Upper lobe of left lung (tissue), 6 donors: Measurements from ENCODE around the gene PSME3. TPM values are rescaled to one million over a fixed set of nuclear protein-coding genes. Genes with fewer than 3 reads are reported as not detected.

Source experiments
- ATAC-seq, 2 donors: fragments of 200-7000 bp; cut with Tn5 transposase; one replicate each; pipeline ENCODE4 v1.9.1; 2022; ENCODE audit warnings: mild to moderate bottlenecking in 2 of 2, moderate library complexity in 2 of 2; ENCODE audit not compliant: low FRiP score in 2 of 2
- DNase-seq, 2 donors: peaks; one replicate each; pipeline ENCODE4 v3.0.0-alpha.2; 2019 to 2020
- H3K27ac ChIP-seq, 4 donors: fragments of 200-600 bp; sonication (generic); one replicate each; pipeline ENCODE4 v1.5.1; 2016 to 2019
- H3K27me3 ChIP-seq, 4 donors: fragments of 200-600 bp; sonication (generic); one replicate each; pipeline ENCODE4 v1.5.1; 2017 to 2019
- H3K36me3 ChIP-seq, 4 donors: fragments of 200-600 bp; sonication (generic); one replicate each; pipeline ENCODE4 v1.5.1; 2016 to 2019
- H3K4me1 ChIP-seq, 4 donors: fragments of 200-600 bp; sonication (generic); one replicate each; pipeline ENCODE4 v1.5.1; 2018 to 2019
- H3K4me3 ChIP-seq, 4 donors: fragments of 200-600 bp; sonication (generic); one replicate each; pipeline ENCODE4 v1.5.1; 2017 to 2019; ENCODE audit warnings: mild to moderate bottlenecking in 2 of 4, moderate library complexity in 1 of 4
- H3K9me3 ChIP-seq, 4 donors: fragments of 200-600 bp; sonication (generic); one replicate each; pipeline ENCODE4 v1.5.1; 2018 to 2019
- EP300 ChIP-seq, 4 donors: sonication (generic); formaldehyde crosslinking; IDR thresholded peaks; one replicate each; pipeline ENCODE4 v1.5.1; 2017; ENCODE audit warnings: antibody characterized with exemption in 4 of 4, control low read depth in 2 of 4
- POLR2A ChIP-seq, 4 donors: fragments of 450-650 bp; IDR thresholded peaks; one replicate each; pipeline ENCODE4 v1.5.1; 2016 to 2017; ENCODE audit warnings: antibody characterized with exemption in 4 of 4, mild to moderate bottlenecking in 2 of 4
- POLR2AphosphoS5 ChIP-seq, 2 donors: sonication (generic); formaldehyde crosslinking; IDR thresholded peaks; one replicate each; pipeline ENCODE4 v1.5.1; 2017; ENCODE audit warnings: antibody characterized with exemption in 2 of 2
- WGBS, 2 donors: methylation state at CpG; one replicate each; pipeline ENCODE4 v1.1.5; 2017 to 2018; 5-methylcytosine and 5-hydroxymethylcytosine counted together
- total RNA-seq, 6 donors: library from RNA; depleted of rRNA in 4 of 6; stranded (reverse); fragments of >200 nt in 4 of 6; gene quantifications; one replicate each; pipeline versions ENCODE4 v1.1.0 to v1.2.1, GENCODE V29; 2016 to 2021
- TF ChIP-seq, protein P1 (sequence below), 6 experiments: fragments of 450-650 bp in 4 of 6; fragments of 200-600 bp in 2 of 6; sonication (generic) in 2 of 6; IDR thresholded peaks; one replicate each; pipeline ENCODE4 v1.5.1; 2016 to 2019; ENCODE audit warnings: antibody characterized with exemption in 6 of 6
- donor health status: DM: no; HTN: no; CAD: no; lungs with moderate emphysema.
- donor health status: DM: no; HTN: yes; CAD: no; lungs with severe emphysema.

PSME3 gene
- total RNA-seq, 6 donors from 2014 or later: 67.5 to 102 (median 75.8) TPM

GRCh38 chr17:42833767-42834422 lies 698 bp downstream of the PSME3 start:
- peak overlapping the region; percentile 79 to 98 (median 94) for H3K4me3 ChIP-seq
- peaks cover 19 to 34% (median 23%) of the 10 kb centered on the region in 4 donors for H3K4me1 ChIP-seq
- no peaks in the 10 kb centered on the region for H3K27me3 ChIP-seq
- DNase-seq (no peak), ATAC-seq (peak in 1 of 2 donors; percentile 23)
- H3K36me3 ChIP-seq: peaks cover 20 to 41% (median 33%) of the 10 kb centered on the region in 4 donors
- peak overlapping the region; percentile 89 to 95 (median 92) for H3K27ac ChIP-seq
- TF ChIP-seq EP300 (IDR thresholded peaks at IDR 0.05) (no peak), POLR2A (IDR thresholded peaks at IDR 0.05) (no peak), POLR2AphosphoS5 (IDR thresholded peaks at IDR 0.05) (no peak)
- TF ChIP-seq, protein P1, sequence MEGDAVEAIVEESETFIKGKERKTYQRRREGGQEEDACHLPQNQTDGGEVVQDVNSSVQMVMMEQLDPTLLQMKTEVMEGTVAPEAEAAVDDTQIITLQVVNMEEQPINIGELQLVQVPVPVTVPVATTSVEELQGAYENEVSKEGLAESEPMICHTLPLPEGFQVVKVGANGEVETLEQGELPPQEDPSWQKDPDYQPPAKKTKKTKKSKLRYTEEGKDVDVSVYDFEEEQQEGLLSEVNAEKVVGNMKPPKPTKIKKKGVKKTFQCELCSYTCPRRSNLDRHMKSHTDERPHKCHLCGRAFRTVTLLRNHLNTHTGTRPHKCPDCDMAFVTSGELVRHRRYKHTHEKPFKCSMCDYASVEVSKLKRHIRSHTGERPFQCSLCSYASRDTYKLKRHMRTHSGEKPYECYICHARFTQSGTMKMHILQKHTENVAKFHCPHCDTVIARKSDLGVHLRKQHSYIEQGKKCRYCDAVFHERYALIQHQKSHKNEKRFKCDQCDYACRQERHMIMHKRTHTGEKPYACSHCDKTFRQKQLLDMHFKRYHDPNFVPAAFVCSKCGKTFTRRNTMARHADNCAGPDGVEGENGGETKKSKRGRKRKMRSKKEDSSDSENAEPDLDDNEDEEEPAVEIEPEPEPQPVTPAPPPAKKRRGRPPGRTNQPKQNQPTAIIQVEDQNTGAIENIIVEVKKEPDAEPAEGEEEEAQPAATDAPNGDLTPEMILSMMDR (IDR thresholded peaks at IDR 0.05): no peak
- WGBS, 2 donors: 6 to 31% methylated on average over 3 to 18 of the region's 18 CpGs
- no peaks in the 10 kb centered on the region for H3K9me3 ChIP-seq

- DNase-seq (no peak), ATAC-seq (no peak)
- Histone ChIP-seq H3K9me3 (no peaks in the 10 kb centered on the region), H3K36me3 (peaks cover 36 to 60% (median 51%) of the 10 kb centered on the region in 4 donors), H3K4me1 (peaks cover 19 to 34% (median 23%) of the 10 kb centered on the region in 4 donors), H3K27me3 (no peaks in the 10 kb centered on the region), H3K27ac (no peak overlapping the region), H3K4me3 (no peak overlapping the region)
- WGBS, 2 donors: 92 to 94% methylated on average over 6 of the region's 6 CpGs
- TF ChIP-seq, protein P1 (IDR thresholded peaks at IDR 0.05): no peak
- no peak for TF ChIP-seq POLR2A (IDR thresholded peaks at IDR 0.05)
- TF ChIP-seq POLR2AphosphoS5 (IDR thresholded peaks at IDR 0.05): no peak
- no peak for TF ChIP-seq EP300 (IDR thresholded peaks at IDR 0.05)
Measured at GRCh38 chr17:42835732-42836131, 2.5 kb downstream of the PSME3 start.

DNA sequence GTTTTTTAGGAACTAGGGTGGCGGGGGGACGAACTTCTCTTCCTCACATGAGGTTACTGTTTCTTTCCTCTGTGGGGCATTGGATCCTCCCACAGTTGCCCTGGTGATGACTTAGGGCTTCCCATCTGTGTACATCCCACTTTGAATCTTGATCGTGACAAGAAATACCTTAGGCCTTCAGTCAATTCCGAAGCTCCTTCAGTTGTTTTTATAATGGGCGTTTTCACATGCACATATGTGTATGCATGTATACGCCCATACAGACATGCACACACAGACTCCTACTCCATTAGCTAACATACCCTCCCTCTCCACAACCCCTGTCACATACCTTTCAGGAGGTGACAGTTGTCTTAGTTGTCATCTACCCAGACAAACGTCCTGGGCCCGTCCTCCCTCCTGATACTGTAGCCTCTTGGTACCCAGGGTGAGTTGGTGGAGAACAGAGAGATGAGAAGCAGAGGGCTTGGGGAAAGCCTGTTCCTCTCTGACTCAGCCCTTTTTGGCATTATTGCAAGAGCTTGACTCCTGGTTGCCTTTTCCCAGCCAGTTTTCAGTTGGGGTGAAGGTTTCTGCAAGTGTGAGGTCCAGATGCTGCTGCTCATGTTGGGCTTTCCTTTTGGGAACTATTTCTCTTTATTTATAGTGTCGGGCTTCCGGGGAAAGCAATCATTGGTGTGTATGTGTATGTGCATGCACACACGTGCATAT lies 8.9 kb downstream of the PSME3 start:
- H3K27me3 ChIP-seq: no peaks in the 10 kb centered on the region
- H3K4me3 ChIP-seq: no peak overlapping the region
- TF ChIP-seq POLR2AphosphoS5 (IDR thresholded peaks at IDR 0.05): no peak
- TF ChIP-seq, protein P1 (IDR thresholded peaks at IDR 0.05): no peak
- TF ChIP-seq POLR2A (IDR thresholded peaks at IDR 0.05): no peak
- TF ChIP-seq EP300 (IDR thresholded peaks at IDR 0.05): no peak
- peaks cover 38 to 89% (median 78%) of the 10 kb centered on the region in 4 donors for H3K36me3 ChIP-seq
- H3K4me1 ChIP-seq: peaks cover 28 to 40% (median 32%) of the 10 kb centered on the region in 4 donors
- 77 to 82% methylated on average over 11 of the region's 11 CpGs for WGBS, 2 donors
- H3K9me3 ChIP-seq: no peaks in the 10 kb centered on the region
- ATAC-seq (no peak), DNase-seq (no peak)
- H3K27ac ChIP-seq: no peak overlapping the region

DNA sequence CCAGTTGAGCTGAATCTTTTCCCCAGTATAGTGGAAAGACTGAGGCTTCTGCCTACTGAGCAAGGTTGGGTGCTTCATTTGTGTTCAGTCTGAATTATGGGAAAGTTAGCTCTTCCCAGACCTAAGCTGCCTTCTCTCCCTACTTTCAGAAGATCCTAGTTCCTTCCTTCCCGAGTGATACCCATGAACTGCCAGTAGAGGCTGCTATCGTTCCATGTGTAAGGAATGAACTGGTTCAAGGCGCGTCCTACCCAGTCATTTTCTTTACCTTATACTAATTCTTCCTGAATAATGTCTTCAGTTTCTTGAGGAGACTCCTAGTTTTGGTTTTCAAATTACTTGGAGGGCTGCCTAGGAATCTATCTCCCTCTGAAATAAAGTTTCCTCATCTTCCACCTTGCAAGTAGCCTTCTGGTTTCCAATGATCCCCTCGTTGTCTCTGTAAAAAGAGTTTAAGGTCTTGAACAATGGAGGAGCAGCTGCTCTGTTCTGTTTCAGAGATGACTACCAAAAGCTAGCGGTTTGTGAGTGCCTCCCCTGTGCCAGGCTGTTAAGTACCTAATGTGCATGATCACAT lies 10.2 kb downstream of the PSME3 start:
- Histone ChIP-seq H3K27me3 (no peaks in the 10 kb centered on the region), H3K9me3 (no peaks in the 10 kb centered on the region), H3K36me3 (peaks cover 27 to 76% (median 65%) of the 10 kb centered on the region in 4 donors), H3K4me1 (peaks cover 32 to 46% (median 34%) of the 10 kb centered on the region in 4 donors), H3K4me3 (no peak overlapping the region), H3K27ac (peak overlapping the region; percentile 9 to 73 (median 38))
- TF ChIP-seq POLR2AphosphoS5 (IDR thresholded peaks at IDR 0.05) (no peak), EP300 (IDR thresholded peaks at IDR 0.05) (no peak), POLR2A (IDR thresholded peaks at IDR 0.05) (no peak)
- TF ChIP-seq, protein P1 (IDR thresholded peaks at IDR 0.05): peak; percentile 80 to 92 (median 86)
- WGBS, 2 donors: 36 to 39% methylated on average over 6 of the region's 6 CpGs
- ATAC-seq: peak; percentile 69 to 80
- no peak for DNase-seq
